ENCODE results near the gene ZNHIT3.

Gene ZNHIT3

DNA sequence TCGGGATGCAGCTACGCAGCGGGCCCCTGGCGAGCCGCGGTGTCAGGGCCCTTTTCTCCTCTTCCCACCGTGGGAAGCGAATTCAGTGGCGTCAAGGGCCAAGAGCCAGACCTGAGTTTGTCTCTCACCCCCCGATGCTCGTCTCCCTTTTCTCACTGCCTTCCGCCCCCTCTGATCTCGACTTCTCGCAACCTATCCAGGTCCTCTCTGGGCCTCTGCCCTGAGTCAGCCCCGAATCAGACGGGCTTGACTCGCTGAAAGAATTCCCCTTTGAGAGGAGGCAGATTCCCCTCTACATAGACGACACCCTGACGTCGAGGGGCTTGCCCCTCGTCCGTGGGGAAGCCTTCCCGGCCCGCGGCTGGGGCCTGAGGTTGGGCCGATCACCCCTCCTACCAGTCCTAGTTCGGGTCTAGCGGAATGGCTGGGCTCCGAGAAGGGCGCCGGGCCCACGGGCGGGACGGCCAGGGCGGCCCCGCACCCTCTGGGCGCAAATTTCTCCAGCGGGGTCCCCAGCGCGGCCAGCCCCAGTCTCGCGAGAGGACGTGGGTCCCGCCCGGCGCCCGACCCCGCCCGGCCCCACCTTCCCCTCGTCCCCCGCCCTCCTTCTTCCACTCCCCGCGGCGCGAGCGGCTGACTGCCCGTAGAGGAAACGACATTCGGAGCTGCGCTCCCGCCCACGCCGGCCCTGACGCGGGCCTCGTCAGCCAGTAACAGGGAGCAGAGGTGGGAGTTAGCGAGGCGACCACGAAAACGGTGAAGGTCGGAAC is 58.0 kb downstream of the ZNHIT3 start, which contains the start of gene GGNBP2:
Gene GGNBP2, plus strand, starts transcription at position 613 of the 770 bp plus-strand sequence. CDS start 806 bp downstream, outside the sequence.
- in situ Hi-C loops (cut with HindIII; ENCODE audit: low sequenced_read_pairs): no loop called here

DNA sequence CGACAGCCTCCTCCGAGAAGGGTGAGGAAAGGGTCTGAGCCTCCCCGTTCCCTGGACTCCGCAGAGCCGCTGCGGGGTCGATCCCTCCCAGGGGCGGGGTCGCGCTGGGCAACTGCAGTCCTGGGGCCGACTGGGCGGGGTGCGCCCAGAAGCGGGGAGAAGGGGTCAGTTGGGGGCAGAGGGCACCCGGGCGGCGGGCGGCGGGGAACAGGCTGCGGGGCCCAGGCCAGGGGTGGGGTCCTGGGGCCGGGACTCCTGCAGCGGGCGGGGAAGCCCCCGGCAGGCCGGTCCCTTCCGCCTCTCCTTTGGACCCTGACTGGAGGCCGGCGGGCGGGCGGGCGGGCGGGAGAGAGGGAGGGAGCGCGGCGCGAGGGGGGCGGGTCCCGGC is 58.6 kb downstream of the ZNHIT3 start:
- in situ Hi-C loops (cut with HindIII; ENCODE audit: low sequenced_read_pairs): no loop called here
